IMR-90 (cell line): ENCODE measurements around the gene ADAP1. TPM values are rescaled to one million over a fixed set of nuclear protein-coding genes. Genes with fewer than 3 reads are reported as not detected.

Experiments used
- ATAC-seq: fragments of 200-7000 bp; cut with Tn5 transposase; 2 replicates; pipeline ENCODE4 v1.9.1; 2020; ENCODE audit warnings: low read depth, mild to moderate bottlenecking, moderate library complexity
- BruUV-seq: library from RNA; stranded (reverse); fragments of 400-500 nt; replicated peaks from 2 replicates; lab custom pipeline; 2021; lab: Mats Ljungman, UMichigan
- CTCF ChIA-PET: fragments of 300-600 bp; formaldehyde crosslinking; extraction: SDS; loops from one replicate; lab custom pipeline; 2021; ENCODE audit warnings: antibody characterized with exemption; lab: Yijun Ruan, JAX
- POLR2A ChIA-PET: fragments of 300-600 bp; sonication (Branson Sonifier 250); formaldehyde crosslinking; loops from one replicate; lab custom pipeline; 2022; ENCODE audit warnings: antibody characterized with exemption; ENCODE audit not compliant: unreplicated experiment; lab: Charles Lee
- DNase-seq: peaks from one replicate; pipeline ENCODE4 v3.0.0; 2013
- H2AFZ ChIP-seq: replicated peaks from 2 replicates; pipeline ENCODE3; 2013; ENCODE audit warnings: low read length, mild to moderate bottlenecking; ENCODE audit not compliant: poor library complexity
- H2AK5ac ChIP-seq: 2 replicates; pipeline ENCODE4 v1.6.1; 2013; ENCODE audit warnings: low read depth, low read length, inconsistent platforms
- H2AK9ac ChIP-seq: replicated peaks from 2 replicates; pipeline ENCODE3; 2013; ENCODE audit warnings: mild to moderate bottlenecking, low read depth, low read length, moderate library complexity; ENCODE audit not compliant: poor library complexity
- H2BK120ac ChIP-seq: 2 replicates; pipeline ENCODE4 v1.6.1; 2013; ENCODE audit warnings: low read depth, low read length, inconsistent platforms
- H2BK15ac ChIP-seq: 3 replicates; pipeline ENCODE4 v1.6.1; 2013; ENCODE audit warnings: low read depth, low read length, inconsistent platforms
- H2BK20ac ChIP-seq: 2 replicates; pipeline ENCODE4 v1.6.1; 2013; ENCODE audit warnings: low read depth, mild to moderate bottlenecking, inconsistent platforms, low read length, moderate library complexity
- H2BK5ac ChIP-seq: 2 replicates; pipeline ENCODE4 v1.6.1; 2013; ENCODE audit warnings: mild to moderate bottlenecking, low read depth, low read length, inconsistent platforms; ENCODE audit not compliant: poor library complexity, severe bottlenecking
- H3K14ac ChIP-seq: replicated peaks from 2 replicates; pipeline ENCODE4 v1.6.1; 2013; ENCODE audit warnings: low read depth, low read length, inconsistent platforms
- H3K18ac ChIP-seq: 2 replicates; pipeline ENCODE4 v1.6.1; 2013; ENCODE audit warnings: low read depth, low read length, control low read depth
- H3K23ac ChIP-seq: 2 replicates; pipeline ENCODE4 v1.6.1; 2013; ENCODE audit warnings: low read depth, low read length, inconsistent platforms
- H3K27ac ChIP-seq: 2 replicates; pipeline ENCODE4 v1.5.1; 2013; ENCODE audit warnings: mild to moderate bottlenecking, control low read depth, low read length; ENCODE audit not compliant: insufficient read depth
- H3K27me3 ChIP-seq: 2 replicates; pipeline ENCODE4 v1.6.1; 2013; ENCODE audit warnings: low read length; ENCODE audit not compliant: control insufficient read depth, insufficient read depth
- H3K36me3 ChIP-seq: 2 replicates; pipeline ENCODE4 v1.6.1; 2013; ENCODE audit warnings: low read length, mixed read lengths; ENCODE audit not compliant: control insufficient read depth, insufficient read depth
- H3K4ac ChIP-seq: 2 replicates; pipeline ENCODE4 v1.6.1; 2013; ENCODE audit warnings: low read depth, low read length, inconsistent platforms
- H3K4me1 ChIP-seq: 2 replicates; pipeline ENCODE4 v1.6.1; 2013; ENCODE audit warnings: low read length, mixed read lengths; ENCODE audit not compliant: control insufficient read depth, insufficient read depth
- H3K4me2 ChIP-seq: 2 replicates; pipeline ENCODE4 v1.6.1; 2013; ENCODE audit warnings: low read depth, mild to moderate bottlenecking, control low read depth, low read length, moderate library complexity
- H3K4me3 ChIP-seq: 2 replicates; pipeline ENCODE4 v1.5.1; 2013; ENCODE audit warnings: low read depth, mild to moderate bottlenecking, control low read depth, low read length, moderate library complexity; ENCODE audit not compliant: insufficient read depth
- H3K56ac ChIP-seq: 2 replicates; pipeline ENCODE4 v1.6.1; 2013; ENCODE audit warnings: low read length, inconsistent platforms; ENCODE audit not compliant: insufficient read depth; ENCODE audit errors: extremely low read depth
- H3K79me1 ChIP-seq, 2 experiments: 2 replicates each; pipeline ENCODE4 v1.6.1; 2013; ENCODE audit warnings: low read length in 2 of 2, inconsistent platforms in 1 of 2, low read depth in 1 of 2
- H3K9ac ChIP-seq: 2 replicates; pipeline ENCODE4 v1.6.1; 2013; ENCODE audit warnings: low read depth, low read length, control low read depth
- H3K9me1 ChIP-seq: 2 replicates; pipeline ENCODE4 v1.6.1; 2013; ENCODE audit warnings: low read length, inconsistent platforms; ENCODE audit not compliant: insufficient read depth
- H3K9me3 ChIP-seq: 2 replicates; pipeline ENCODE4 v1.6.1; 2013; ENCODE audit warnings: low read length; ENCODE audit not compliant: control insufficient read depth, insufficient read depth
- H4K20me1 ChIP-seq: 2 replicates; pipeline ENCODE4 v1.6.1; 2013; ENCODE audit warnings: low read length, inconsistent platforms; ENCODE audit not compliant: insufficient read depth
- H4K5ac ChIP-seq: 2 replicates; pipeline ENCODE4 v1.6.1; 2013; ENCODE audit warnings: mild to moderate bottlenecking, low read depth, low read length, control low read depth
- H4K8ac ChIP-seq, 2 experiments: 2 replicates each; pipeline ENCODE4 v1.6.1; 2013; ENCODE audit warnings: low read depth in 2 of 2, low read length in 2 of 2, control low read depth in 1 of 2, inconsistent platforms in 1 of 2
- H4K91ac ChIP-seq: 2 replicates; pipeline ENCODE4 v1.6.1; 2013; ENCODE audit warnings: low read depth, low read length, inconsistent platforms; ENCODE audit not compliant: insufficient read depth
- BHLHE40 ChIP-seq: fragments of 150-350 bp; IDR thresholded peaks from 2 replicates; pipeline ENCODE4 v1.6.1; 2016; ENCODE audit warnings: mild to moderate bottlenecking, low read depth, low read length
- CEBPB ChIP-seq: IDR thresholded peaks from 2 replicates; pipeline ENCODE4 v1.6.1; 2012; ENCODE audit warnings: low read depth, low read length, improper control_type of control experiment
- CHD1 ChIP-seq: IDR thresholded peaks from 2 replicates; pipeline ENCODE4 v1.6.1; 2012; ENCODE audit warnings: low read depth, low read length, improper control_type of control experiment
- CTCF ChIP-seq: conservative IDR thresholded peaks from 2 replicates; pipeline ENCODE4 v1.5.1; 2012; ENCODE audit warnings: mild to moderate bottlenecking, low read depth, low read length, improper control_type of control experiment
- ELK1 ChIP-seq: fragments of 150-350 bp; IDR thresholded peaks from 2 replicates; pipeline ENCODE4 v1.6.1; 2016; ENCODE audit warnings: low read depth, mild to moderate bottlenecking, low read length, moderate library complexity, borderline replicate concordance
- FOS ChIP-seq: fragments of 150-350 bp; IDR thresholded peaks from 2 replicates; pipeline ENCODE4 v1.6.1; 2016; ENCODE audit warnings: low read depth, low read length
- MAFK ChIP-seq: IDR thresholded peaks from 2 replicates; pipeline ENCODE4 v1.6.1; 2012; ENCODE audit warnings: low read depth, low read length, improper control_type of control experiment
- MXI1 ChIP-seq: IDR thresholded peaks from 2 replicates; pipeline ENCODE4 v1.6.1; 2012; ENCODE audit warnings: low read depth, mild to moderate bottlenecking, low read length, moderate library complexity, borderline replicate concordance
- POLR2A ChIP-seq: IDR thresholded peaks from 2 replicates; pipeline ENCODE4 v1.6.1; 2012; ENCODE audit warnings: mild to moderate bottlenecking, low read depth, low read length
- RAD21 ChIP-seq: IDR thresholded peaks from 2 replicates; pipeline ENCODE4 v1.6.1; 2012; ENCODE audit warnings: low read length, improper control_type of control experiment
- RCOR1 ChIP-seq: IDR thresholded peaks from 2 replicates; pipeline ENCODE4 v1.6.1; 2012; ENCODE audit warnings: mild to moderate bottlenecking, low read length, improper control_type of control experiment; ENCODE audit not compliant: insufficient replicate concordance
- WGBS, 2 experiments: methylation state at CpG; one replicate each; pipeline versions ENCODE4 v1.1.5 to v1.1.7; 2013; ENCODE audit warnings: missing lambda C conversion rate in 2 of 2; ENCODE audit not compliant: insufficient read length in 1 of 2; ENCODE audit errors: extremely low coverage in 2 of 2; 5-methylcytosine and 5-hydroxymethylcytosine counted together
- dilution Hi-C: fragments of 300-500 bp; cut with HindIII; formaldehyde crosslinking; loops from one replicate; pipeline ENCODE4 v1.14.3; 2018; ENCODE audit warnings: low sequenced_read_pairs; ENCODE audit not compliant: unreplicated experiment
- in situ Hi-C: fragments of 300-500 bp; cut with MboI; formaldehyde crosslinking; loops from 3 replicates; pipeline ENCODE4 v1.14.3; 2019; ENCODE audit warnings: low sequenced_read_pairs, inconsistent platforms, mixed read lengths
- intact Hi-C: fragments of 100-400 bp; cut with micrococcal nuclease; formaldehyde crosslinking; loops from 2 replicates; pipeline ENCODE4 v1.10.0; 2022
- polyA plus RNA-seq, 3 experiments: library from polyadenylated mRNA; depleted of rRNA; stranded (reverse); fragments of >200 nt; gene quantifications; 2 replicates each; pipeline ENCODE4 v1.2.3, GENCODE V29; 2012; ENCODE audit warnings: low replicate concordance in 1 of 3
- total RNA-seq: library from RNA; depleted of rRNA; stranded (reverse); fragments of >200 nt; gene quantifications from 2 replicates; pipeline ENCODE4 v1.2.3, GENCODE V29; 2012

The ADAP1 gene
- total and polyA plus RNA-seq, 2 of the 4 experiments (the other 2 are of a cell fraction), result 1.4 to 2.0 TPM

GRCh38 chr7:880450-880849, 74.0 kb downstream of the ADAP1 start:
- dilution Hi-C loops (no loop called here), intact Hi-C loops (no loop called here), in situ Hi-C loops (no loop called here)
- Histone ChIP-seq H2BK5ac (no peak overlapping the region), H2AK9ac (peak overlapping the region; percentile 65), H3K4me2 (no peak overlapping the region), H3K9me3 (no peaks in the 10 kb centered on the region), H3K27me3 (no peaks in the 10 kb centered on the region), H4K8ac (no peak overlapping the region), H4K5ac (no peak overlapping the region), H2BK20ac (no peak overlapping the region), H2AFZ (no peak overlapping the region), H4K20me1 (peaks cover 57% of the 10 kb centered on the region), H2AK5ac (no peak overlapping the region), H3K4me1 (peaks cover 4% of the 10 kb centered on the region), H2BK15ac (no peak overlapping the region), H3K23ac (no peak overlapping the region), H4K91ac (no peak overlapping the region), H3K4me3 (no peak overlapping the region), H3K79me1 (peaks cover 4 to 69% of the 10 kb centered on the region in 2 experiments), H3K36me3 (peaks cover 6% of the 10 kb centered on the region), H3K18ac (no peak overlapping the region), H3K27ac (no peak overlapping the region), H3K4ac (no peak overlapping the region), H3K14ac (no peak overlapping the region), H2BK120ac (no peak overlapping the region), H3K9ac (no peak overlapping the region), H3K56ac (no peak overlapping the region), H3K9me1 (peaks cover 9% of the 10 kb centered on the region)
- POLR2A ChIA-PET, result no interaction called here
- CTCF ChIA-PET, result no interaction called here
- 80% methylated on average over 9 of the region's 15 CpGs; no CpG with 5 or more reads in 1 of the 2 experiments for WGBS, 2 experiments
- no peak for TF ChIP-seq FOS
- TF ChIP-seq MXI1, result no peak
- no peak for TF ChIP-seq MAFK
- no peak for TF ChIP-seq BHLHE40
- no peak for TF ChIP-seq RAD21
- no peak for TF ChIP-seq CEBPB
- no peak for TF ChIP-seq CTCF
- TF ChIP-seq RCOR1, result no peak
- TF ChIP-seq CHD1, result no peak
- TF ChIP-seq ELK1, result no peak
- TF ChIP-seq POLR2A, result no peak
- DNase-seq (no peak), ATAC-seq (no peak)
- no TSS peak for BruUV-seq
